HepG2 (cell line): ENCODE data around the gene FUCA2. TPM values are rescaled to one million over a fixed set of nuclear protein-coding genes. Genes with fewer than 3 reads are reported as not detected.

Experiments used
- MIXL1 ChIP-seq: IDR thresholded peaks from 2 replicates; pipeline ENCODE4 v1.6.1; 2016
- MTA1 ChIP-seq: sonication (generic); formaldehyde crosslinking; IDR thresholded peaks from 2 replicates; pipeline ENCODE4 v1.4.0; 2020; ENCODE audit warnings: missing genetic modification reagents, mild to moderate bottlenecking, borderline replicate concordance
- PCBP1 ChIP-seq: fragments of 200-400 bp; formaldehyde crosslinking; IDR thresholded peaks from 2 replicates; pipeline ENCODE4 v1.6.1; 2017; ENCODE audit warnings: mild to moderate bottlenecking, low read depth, low read length, borderline replicate concordance
- ZNF101 ChIP-seq: sonication (generic); formaldehyde crosslinking; IDR thresholded peaks from 2 replicates; pipeline ENCODE4 v1.4.0; 2020; ENCODE audit warnings: mild to moderate bottlenecking, low read depth, missing genetic modification reagents, borderline replicate concordance
- ZNF260 ChIP-seq: sonication (generic); formaldehyde crosslinking; IDR thresholded peaks from 2 replicates; pipeline ENCODE4 v1.4.0; 2020; ENCODE audit warnings: missing genetic modification reagents, low read depth, mild to moderate bottlenecking, borderline replicate concordance
- ZNF468 ChIP-seq: sonication (generic); formaldehyde crosslinking; IDR thresholded peaks from 2 replicates; pipeline ENCODE4 v1.8.0; 2022; ENCODE audit warnings: mild to moderate bottlenecking, moderate library complexity, missing genetic modification reagents
- ZNF605 ChIP-seq: sonication (generic); formaldehyde crosslinking; IDR thresholded peaks from 2 replicates; pipeline ENCODE4 v1.8.0; 2022; ENCODE audit warnings: mild to moderate bottlenecking, missing genetic modification reagents
- ZNF660 ChIP-seq: sonication (generic); formaldehyde crosslinking; IDR thresholded peaks from 2 replicates; pipeline ENCODE4 v1.5.1; 2020; ENCODE audit warnings: mild to moderate bottlenecking, low read depth, missing genetic modification reagents, borderline replicate concordance
- ZNF768 ChIP-seq: sonication (generic); formaldehyde crosslinking; IDR thresholded peaks from 2 replicates; pipeline ENCODE4 v1.4.0; 2020; ENCODE audit warnings: missing genetic modification reagents
- ZNF781 ChIP-seq: sonication (generic); formaldehyde crosslinking; IDR thresholded peaks from 2 replicates; pipeline ENCODE4 v1.5.1; 2020; ENCODE audit warnings: borderline replicate concordance, mild to moderate bottlenecking, missing genetic modification reagents; ENCODE audit errors: not compliant biosample characterization
- ZNF782 ChIP-seq: sonication (generic); formaldehyde crosslinking; IDR thresholded peaks from 2 replicates; pipeline ENCODE4 v1.4.0; 2020; ENCODE audit warnings: missing genetic modification reagents, mild to moderate bottlenecking, borderline replicate concordance
- ZSCAN25 ChIP-seq: sonication (generic); formaldehyde crosslinking; IDR thresholded peaks from 2 replicates; pipeline ENCODE4 v1.8.0; 2022; ENCODE audit warnings: mild to moderate bottlenecking, missing genetic modification reagents
- polyA plus RNA-seq, 8 experiments: library from polyadenylated mRNA; depleted of rRNA in 3 of 8; stranded (reverse) in 7 of 8; unstranded in 1 of 8; fragments of >200 nt; fragmentation: Illumina TruSeq in 4 of 8; extraction: Trizol in 4 of 8; gene quantifications; 2 replicates each; pipeline versions ENCODE4 v1.2.1 to v1.2.3, GENCODE V29; 2011 to 2016; ENCODE audit warnings: low read depth in 4 of 8, missing spikeins in 1 of 8, mixed read lengths in 1 of 8; ENCODE audit not compliant: insufficient read depth in 1 of 8
- total RNA-seq, 5 experiments: library from RNA; depleted of rRNA; stranded (reverse); fragments of >200 nt; fragmentation: Illumina TruSeq; extraction: Trizol; gene quantifications; 2 replicates each; pipeline ENCODE4 v1.2.3, GENCODE V29; 2016; ENCODE audit warnings: low read depth in 1 of 5
- TF ChIP-seq, protein P1 (sequence below): sonication (generic); formaldehyde crosslinking; IDR thresholded peaks from 2 replicates; pipeline ENCODE4 v1.8.0; 2022; ENCODE audit warnings: mild to moderate bottlenecking, missing genetic modification reagents, moderate library complexity
- TF ChIP-seq, protein P2 (sequence below): sonication (generic); formaldehyde crosslinking; IDR thresholded peaks from 2 replicates; pipeline ENCODE4 v1.4.0; 2020; ENCODE audit warnings: missing genetic modification reagents, mild to moderate bottlenecking, borderline replicate concordance
- TF ChIP-seq, protein P3 (sequence below): IDR thresholded peaks from 2 replicates; pipeline ENCODE4 v1.6.1; 2016; ENCODE audit warnings: missing genetic modification reagents, missing compliant biosample characterization
- TF ChIP-seq, protein P4 (sequence below): sonication (generic); formaldehyde crosslinking; IDR thresholded peaks from 2 replicates; pipeline ENCODE4 v1.8.0; 2022; ENCODE audit warnings: missing genetic modification reagents, low read depth, mild to moderate bottlenecking, borderline replicate concordance
- TF ChIP-seq, protein P5 (sequence below): IDR thresholded peaks from 2 replicates; pipeline ENCODE4 v1.6.1; 2016; ENCODE audit warnings: missing compliant biosample characterization, missing genetic modification reagents, borderline replicate concordance
- TF ChIP-seq, protein P6 (sequence below): sonication (generic); formaldehyde crosslinking; IDR thresholded peaks from 2 replicates; pipeline ENCODE4 v1.9.0; 2022; ENCODE audit warnings: missing genetic modification reagents, mild to moderate bottlenecking, borderline replicate concordance

The FUCA2 gene
- total and polyA plus RNA-seq, 2 of the 13 experiments (the other 11 are each of a cell fraction or from before 2014, with no cell fraction given), result 87.4 to 144 TPM

DNA sequence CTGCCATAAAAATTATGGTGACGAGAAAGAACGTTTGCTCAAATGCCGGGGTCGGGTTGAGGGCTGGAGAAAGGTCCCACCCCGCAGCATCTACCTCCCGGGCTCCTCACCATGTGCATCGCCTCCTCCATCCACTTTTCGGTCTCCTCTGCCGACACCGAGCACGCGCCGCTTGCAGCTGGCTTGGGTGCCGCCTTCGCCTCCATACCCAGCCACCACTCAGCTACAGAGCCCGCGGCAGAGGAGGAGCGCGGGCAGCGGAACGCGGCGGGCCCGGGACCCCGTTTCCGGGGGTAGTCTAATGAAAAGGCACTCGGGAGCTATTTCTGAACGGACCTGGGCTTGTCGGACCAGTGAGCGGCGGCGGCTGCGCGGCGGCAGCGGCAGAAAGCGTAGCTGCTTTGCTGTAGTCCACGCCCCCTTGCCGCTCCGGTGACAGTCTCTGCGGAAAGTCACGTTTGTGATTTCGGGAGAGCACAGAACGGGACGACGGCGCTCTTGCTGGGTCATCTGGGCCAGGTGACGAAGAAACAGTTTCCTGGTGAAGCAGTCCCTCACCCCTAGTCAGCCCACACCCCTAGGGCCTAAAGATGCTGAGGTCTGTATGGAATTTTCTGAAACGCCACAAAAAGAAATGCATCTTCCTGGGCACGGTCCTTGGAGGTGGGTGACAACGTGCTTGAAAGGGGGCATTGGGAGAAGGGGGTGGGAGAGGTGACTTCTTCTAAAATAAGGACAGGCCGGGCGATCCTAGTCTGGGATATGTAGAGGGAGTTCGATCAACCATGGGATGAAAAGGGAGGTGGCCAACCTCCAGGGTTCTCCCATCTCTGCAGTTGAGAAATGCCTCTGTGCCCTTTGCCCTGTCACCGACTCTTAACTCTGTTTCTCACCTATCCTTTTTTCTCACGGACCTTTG is 60.8 kb downstream of the FUCA2 start, which contains the start of the genes ADAT2 and PEX3 (continued):
- TF ChIP-seq ZNF468 (CRISPR knock-in tag) (peak; percentile 89; the same call in 1 of the 2 replicates), MIXL1 (CRISPR knock-in tag) (peak; percentile 99), ZNF101 (CRISPR knock-in tag) (no peak), ZNF660 (no peak), ZNF781 (CRISPR knock-in tag) (peak; percentile 98), MTA1 (CRISPR knock-in tag) (peak; percentile 98; the same call in 1 of the 2 replicates), ZNF260 (CRISPR knock-in tag) (no peak), PCBP1 (peak; percentile 56; the same call in 1 of the 2 replicates), ZNF768 (CRISPR knock-in tag) (peak; percentile 94), ZNF605 (CRISPR knock-in tag) (peak; percentile 100), ZNF782 (CRISPR knock-in tag) (peak; percentile 93), ZSCAN25 (CRISPR knock-in tag) (0 out of 2 replicates have a peak, but pooled peaks have one; percentile 69)
- TF ChIP-seq, protein P1, sequence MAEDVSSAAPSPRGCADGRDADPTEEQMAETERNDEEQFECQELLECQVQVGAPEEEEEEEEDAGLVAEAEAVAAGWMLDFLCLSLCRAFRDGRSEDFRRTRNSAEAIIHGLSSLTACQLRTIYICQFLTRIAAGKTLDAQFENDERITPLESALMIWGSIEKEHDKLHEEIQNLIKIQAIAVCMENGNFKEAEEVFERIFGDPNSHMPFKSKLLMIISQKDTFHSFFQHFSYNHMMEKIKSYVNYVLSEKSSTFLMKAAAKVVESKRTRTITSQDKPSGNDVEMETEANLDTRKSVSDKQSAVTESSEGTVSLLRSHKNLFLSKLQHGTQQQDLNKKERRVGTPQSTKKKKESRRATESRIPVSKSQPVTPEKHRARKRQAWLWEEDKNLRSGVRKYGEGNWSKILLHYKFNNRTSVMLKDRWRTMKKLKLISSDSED, result peak; percentile 24; the same call in 1 of the 2 replicates
- TF ChIP-seq, protein P2, sequence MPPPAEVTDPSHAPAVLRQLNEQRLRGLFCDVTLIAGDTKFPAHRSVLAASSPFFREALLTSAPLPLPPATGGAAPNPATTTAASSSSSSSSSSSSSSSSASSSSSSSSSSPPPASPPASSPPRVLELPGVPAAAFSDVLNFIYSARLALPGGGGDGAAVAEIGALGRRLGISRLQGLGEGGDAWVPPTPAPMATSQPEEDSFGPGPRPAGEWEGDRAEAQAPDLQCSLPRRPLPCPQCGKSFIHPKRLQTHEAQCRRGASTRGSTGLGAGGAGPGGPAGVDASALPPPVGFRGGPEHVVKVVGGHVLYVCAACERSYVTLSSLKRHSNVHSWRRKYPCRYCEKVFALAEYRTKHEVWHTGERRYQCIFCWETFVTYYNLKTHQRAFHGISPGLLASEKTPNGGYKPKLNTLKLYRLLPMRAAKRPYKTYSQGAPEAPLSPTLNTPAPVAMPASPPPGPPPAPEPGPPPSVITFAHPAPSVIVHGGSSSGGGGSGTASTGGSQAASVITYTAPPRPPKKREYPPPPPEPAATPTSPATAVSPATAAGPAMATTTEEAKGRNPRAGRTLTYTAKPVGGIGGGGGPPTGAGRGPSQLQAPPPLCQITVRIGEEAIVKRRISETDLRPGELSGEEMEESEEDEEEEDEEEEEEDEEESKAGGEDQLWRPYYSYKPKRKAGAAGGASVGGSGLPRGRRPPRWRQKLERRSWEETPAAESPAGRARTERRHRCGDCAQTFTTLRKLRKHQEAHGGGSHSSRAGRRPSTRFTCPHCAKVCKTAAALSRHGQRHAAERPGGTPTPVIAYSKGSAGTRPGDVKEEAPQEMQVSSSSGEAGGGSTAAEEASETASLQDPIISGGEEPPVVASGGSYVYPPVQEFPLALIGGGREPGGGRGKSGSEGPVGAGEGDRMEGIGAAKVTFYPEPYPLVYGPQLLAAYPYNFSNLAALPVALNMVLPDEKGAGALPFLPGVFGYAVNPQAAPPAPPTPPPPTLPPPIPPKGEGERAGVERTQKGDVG (CRISPR knock-in tag), result peak; percentile 96
- TF ChIP-seq, protein P3, sequence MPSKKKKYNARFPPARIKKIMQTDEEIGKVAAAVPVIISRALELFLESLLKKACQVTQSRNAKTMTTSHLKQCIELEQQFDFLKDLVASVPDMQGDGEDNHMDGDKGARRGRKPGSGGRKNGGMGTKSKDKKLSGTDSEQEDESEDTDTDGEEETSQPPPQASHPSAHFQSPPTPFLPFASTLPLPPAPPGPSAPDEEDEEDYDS, result peak; percentile 89
- TF ChIP-seq, protein P4, sequence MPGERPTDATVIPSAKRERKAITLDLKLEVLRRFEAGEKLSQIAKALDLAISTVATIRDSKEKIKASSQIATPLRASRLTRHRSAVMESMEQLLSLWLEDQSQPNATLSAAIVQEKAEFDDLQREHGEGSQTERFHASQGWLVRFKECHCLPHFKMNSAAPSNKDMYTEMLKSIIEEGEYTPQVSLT (CRISPR knock-in tag), result peak; percentile 98; the same call in 1 of the 2 replicates
- TF ChIP-seq, protein P5, sequence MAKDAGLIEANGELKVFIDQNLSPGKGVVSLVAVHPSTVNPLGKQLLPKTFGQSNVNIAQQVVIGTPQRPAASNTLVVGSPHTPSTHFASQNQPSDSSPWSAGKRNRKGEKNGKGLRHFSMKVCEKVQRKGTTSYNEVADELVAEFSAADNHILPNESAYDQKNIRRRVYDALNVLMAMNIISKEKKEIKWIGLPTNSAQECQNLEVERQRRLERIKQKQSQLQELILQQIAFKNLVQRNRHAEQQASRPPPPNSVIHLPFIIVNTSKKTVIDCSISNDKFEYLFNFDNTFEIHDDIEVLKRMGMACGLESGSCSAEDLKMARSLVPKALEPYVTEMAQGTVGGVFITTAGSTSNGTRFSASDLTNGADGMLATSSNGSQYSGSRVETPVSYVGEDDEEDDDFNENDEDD (CRISPR knock-in tag), result peak; percentile 94
- TF ChIP-seq, protein P6, sequence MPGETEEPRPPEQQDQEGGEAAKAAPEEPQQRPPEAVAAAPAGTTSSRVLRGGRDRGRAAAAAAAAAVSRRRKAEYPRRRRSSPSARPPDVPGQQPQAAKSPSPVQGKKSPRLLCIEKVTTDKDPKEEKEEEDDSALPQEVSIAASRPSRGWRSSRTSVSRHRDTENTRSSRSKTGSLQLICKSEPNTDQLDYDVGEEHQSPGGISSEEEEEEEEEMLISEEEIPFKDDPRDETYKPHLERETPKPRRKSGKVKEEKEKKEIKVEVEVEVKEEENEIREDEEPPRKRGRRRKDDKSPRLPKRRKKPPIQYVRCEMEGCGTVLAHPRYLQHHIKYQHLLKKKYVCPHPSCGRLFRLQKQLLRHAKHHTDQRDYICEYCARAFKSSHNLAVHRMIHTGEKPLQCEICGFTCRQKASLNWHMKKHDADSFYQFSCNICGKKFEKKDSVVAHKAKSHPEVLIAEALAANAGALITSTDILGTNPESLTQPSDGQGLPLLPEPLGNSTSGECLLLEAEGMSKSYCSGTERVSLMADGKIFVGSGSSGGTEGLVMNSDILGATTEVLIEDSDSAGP (CRISPR knock-in tag), result peak; percentile 99
